Endothelial cell (in vitro differentiated cells): ENCODE results near the gene SNCAIP. TPM values are rescaled to one million over a fixed set of nuclear protein-coding genes. Genes with fewer than 3 reads are reported as not detected.
A peak's percentile ranks its signal among the peaks of the same experiment; 100 is the strongest.

Source experiments
- DNase-seq: peaks from one replicate; pipeline ENCODE4 v3.0.0; 2021; ENCODE audit warnings: low spot score
- H3K27ac Mint-ChIP-seq: one replicate; pipeline ENCODE4 v1.8.0; 2021; ENCODE audit warnings: mixed read lengths, inconsistent platforms; ENCODE audit not compliant: unreplicated experiment
- H3K27me3 Mint-ChIP-seq: one replicate; pipeline ENCODE4 v1.8.0; 2021; ENCODE audit warnings: mild to moderate bottlenecking, moderate library complexity, mixed read lengths, inconsistent platforms; ENCODE audit not compliant: unreplicated experiment
- H3K36me3 Mint-ChIP-seq: one replicate; pipeline ENCODE4 v1.8.0; 2021; ENCODE audit warnings: mild to moderate bottlenecking, low read depth, mixed read lengths, inconsistent platforms; ENCODE audit not compliant: unreplicated experiment
- H3K4me1 Mint-ChIP-seq: one replicate; pipeline ENCODE4 v1.8.0; 2021; ENCODE audit warnings: mild to moderate bottlenecking, mixed read lengths, inconsistent platforms; ENCODE audit not compliant: unreplicated experiment
- H3K4me3 Mint-ChIP-seq: one replicate; pipeline ENCODE4 v1.8.0; 2021; ENCODE audit warnings: mild to moderate bottlenecking, mixed read lengths, inconsistent platforms; ENCODE audit not compliant: unreplicated experiment
- H3K9me3 Mint-ChIP-seq: one replicate; pipeline ENCODE4 v1.8.0; 2021; ENCODE audit warnings: mixed read lengths, inconsistent platforms; ENCODE audit not compliant: unreplicated experiment
- total RNA-seq: library from RNA; stranded (reverse); fragmentation: NEBNext Ultra II Directional; extraction: Animal tissue kit (Norgen Biotek cat#: 25700); gene quantifications from one replicate; pipeline ENCODE4 v1.2.1, GENCODE V29; 2021; ENCODE audit not compliant: unreplicated experiment
- TF ChIP-seq, protein P1 (sequence below): fragments of 200-600 bp; sonication (generic); IDR thresholded peaks from one replicate; pipeline ENCODE4 v1.5.0; 2021; ENCODE audit warnings: antibody characterized with exemption; ENCODE audit not compliant: unreplicated experiment

Gene SNCAIP
- total RNA-seq, 1 donor from 2014 or later, result 254 TPM

- H3K36me3 Mint-ChIP-seq, result no peaks in the 10 kb centered on the region
- no peak overlapping the region for H3K27ac Mint-ChIP-seq
- H3K4me1 Mint-ChIP-seq, result peaks cover 7% of the 10 kb centered on the region
- no peaks in the 10 kb centered on the region for H3K27me3 Mint-ChIP-seq
- TF ChIP-seq, protein P1, sequence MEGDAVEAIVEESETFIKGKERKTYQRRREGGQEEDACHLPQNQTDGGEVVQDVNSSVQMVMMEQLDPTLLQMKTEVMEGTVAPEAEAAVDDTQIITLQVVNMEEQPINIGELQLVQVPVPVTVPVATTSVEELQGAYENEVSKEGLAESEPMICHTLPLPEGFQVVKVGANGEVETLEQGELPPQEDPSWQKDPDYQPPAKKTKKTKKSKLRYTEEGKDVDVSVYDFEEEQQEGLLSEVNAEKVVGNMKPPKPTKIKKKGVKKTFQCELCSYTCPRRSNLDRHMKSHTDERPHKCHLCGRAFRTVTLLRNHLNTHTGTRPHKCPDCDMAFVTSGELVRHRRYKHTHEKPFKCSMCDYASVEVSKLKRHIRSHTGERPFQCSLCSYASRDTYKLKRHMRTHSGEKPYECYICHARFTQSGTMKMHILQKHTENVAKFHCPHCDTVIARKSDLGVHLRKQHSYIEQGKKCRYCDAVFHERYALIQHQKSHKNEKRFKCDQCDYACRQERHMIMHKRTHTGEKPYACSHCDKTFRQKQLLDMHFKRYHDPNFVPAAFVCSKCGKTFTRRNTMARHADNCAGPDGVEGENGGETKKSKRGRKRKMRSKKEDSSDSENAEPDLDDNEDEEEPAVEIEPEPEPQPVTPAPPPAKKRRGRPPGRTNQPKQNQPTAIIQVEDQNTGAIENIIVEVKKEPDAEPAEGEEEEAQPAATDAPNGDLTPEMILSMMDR, result no peak
- H3K9me3 Mint-ChIP-seq, result no peaks in the 10 kb centered on the region
- no peak overlapping the region for H3K4me3 Mint-ChIP-seq
- DNase-seq, result no peak
Observed at GRCh38 chr5:122499585-122499984, 187.5 kb downstream of the SNCAIP start.

- peaks cover 7% of the 10 kb centered on the region for H3K4me1 Mint-ChIP-seq
- H3K4me3 Mint-ChIP-seq, result no peak overlapping the region
- DNase-seq, result peak; percentile 56
- no peaks in the 10 kb centered on the region for H3K27me3 Mint-ChIP-seq
- H3K9me3 Mint-ChIP-seq, result no peaks in the 10 kb centered on the region
- TF ChIP-seq, protein P1, result peak; percentile 38
- no peak overlapping the region for H3K27ac Mint-ChIP-seq
- H3K36me3 Mint-ChIP-seq, result no peaks in the 10 kb centered on the region
Observed at GRCh38 chr5:122500245-122501088, 188.4 kb downstream of the SNCAIP start.

DNA sequence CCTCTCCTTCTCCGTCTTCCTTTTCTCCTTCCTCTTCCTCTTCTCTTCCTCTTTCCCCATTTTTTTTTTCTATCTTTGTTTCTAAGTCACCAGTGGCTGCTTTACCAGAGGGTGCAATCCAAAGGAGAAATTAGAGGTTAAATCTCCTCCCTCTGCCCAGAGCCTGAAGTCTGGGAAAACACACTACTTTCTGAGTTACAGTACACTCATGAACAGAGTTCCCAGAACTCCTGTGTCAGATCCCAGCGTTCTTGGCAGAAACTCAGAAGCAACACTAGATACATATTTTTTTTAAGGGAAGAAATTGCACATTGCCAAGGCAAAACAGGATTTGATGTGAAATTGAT lies 189.0 kb downstream of the SNCAIP start:
- H3K27ac Mint-ChIP-seq, result no peak overlapping the region
- DNase-seq, result no peak
- TF ChIP-seq, protein P1, result no peak
- no peaks in the 10 kb centered on the region for H3K9me3 Mint-ChIP-seq
- no peaks in the 10 kb centered on the region for H3K27me3 Mint-ChIP-seq
- H3K36me3 Mint-ChIP-seq, result no peaks in the 10 kb centered on the region
- peaks cover 7% of the 10 kb centered on the region for H3K4me1 Mint-ChIP-seq
- H3K4me3 Mint-ChIP-seq, result no peak overlapping the region

DNA sequence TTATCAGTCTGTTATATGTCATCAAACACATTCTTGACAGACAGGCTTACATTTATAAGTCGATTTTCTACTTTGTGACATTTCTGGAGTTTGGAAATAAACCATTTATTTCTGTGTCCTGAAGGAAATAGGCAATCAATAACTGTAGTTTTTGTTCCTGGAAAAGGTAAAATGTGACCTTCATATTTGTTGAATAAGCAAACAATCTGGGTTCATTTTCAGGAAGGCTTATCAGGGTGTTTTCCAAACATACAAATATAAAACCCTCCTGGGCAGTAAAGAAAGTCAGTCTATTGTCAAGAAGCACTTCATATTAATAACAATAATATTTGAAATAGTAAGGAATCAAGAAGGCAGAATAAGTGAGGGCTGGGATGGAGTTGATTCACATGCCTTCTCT lies 195.0 kb downstream of the SNCAIP start:
- Mint-ChIP-seq H3K9me3 (no peaks in the 10 kb centered on the region), H3K27ac (no peak overlapping the region), H3K4me3 (no peak overlapping the region), H3K36me3 (no peaks in the 10 kb centered on the region), H3K4me1 (no peaks in the 10 kb centered on the region), H3K27me3 (no peaks in the 10 kb centered on the region)
- no peak for DNase-seq
- TF ChIP-seq, protein P1, result no peak

- Mint-ChIP-seq H3K4me1 (no peaks in the 10 kb centered on the region), H3K4me3 (no peak overlapping the region), H3K9me3 (no peaks in the 10 kb centered on the region), H3K27ac (no peak overlapping the region), H3K27me3 (no peaks in the 10 kb centered on the region), H3K36me3 (no peaks in the 10 kb centered on the region)
- TF ChIP-seq, protein P1, result no peak
- DNase-seq, result no peak
Observed at GRCh38 chr5:122507581-122507980, 195.5 kb downstream of the SNCAIP start.
